SK-N-SH (cell line): ENCODE data around the gene RAB23. TPM values are rescaled to one million over a fixed set of nuclear protein-coding genes. Genes with fewer than 3 reads are reported as not detected.

Source experiments
- CTCF ChIA-PET: fragments of 300-600, 350-600 bp; formaldehyde crosslinking; extraction: SDS; loops from one replicate; lab custom pipeline; 2021; lab: Yijun Ruan, JAX
- POLR2A ChIA-PET: fragments of 350-600 bp; sonication (Branson Sonifier 250); formaldehyde crosslinking; extraction: SDS; loops from one replicate; lab custom pipeline; 2020; ENCODE audit warnings: antibody characterized with exemption, inconsistent platforms; lab: Yijun Ruan, JAX
- DNase-seq: peaks from one replicate; pipeline ENCODE4 v3.0.0; 2012
- H2AFZ ChIP-seq: fragments of 200-600 bp; sonication (generic); 2 replicates; pipeline ENCODE4 v1.8.1; 2016; ENCODE audit warnings: antibody characterized with exemption, mild to moderate bottlenecking, low read depth
- H3F3A ChIP-seq: fragments of 200-600 bp; sonication (generic); replicated peaks from 2 replicates; pipeline ENCODE3; 2016; ENCODE audit warnings: antibody characterized with exemption, mild to moderate bottlenecking; ENCODE audit not compliant: insufficient read depth
- H3K27ac ChIP-seq, 2 experiments: fragments of 200-500 bp in 1 of 2; fragments of 200-600 bp in 1 of 2; sonication (Bioruptor generic) in 1 of 2; sonication (generic), shearing (Covaris generic) in 1 of 2; 2 replicates each; pipeline versions ENCODE4 v1.5.1 to v1.6.1; 2014 to 2016; ENCODE audit warnings: low read depth in 2 of 2, inconsistent platforms in 1 of 2, low read length in 1 of 2, mild to moderate bottlenecking in 1 of 2, mixed read lengths in 1 of 2
- H3K27me3 ChIP-seq: fragments of 200-600 bp; sonication (generic), shearing (Covaris generic); 2 replicates; pipeline ENCODE4 v1.6.1; 2016; ENCODE audit warnings: mixed run types; ENCODE audit not compliant: insufficient read depth
- H3K36me3 ChIP-seq, 2 experiments: fragments of 200-500 bp in 1 of 2; fragments of 200-600 bp in 1 of 2; sonication (Bioruptor generic) in 1 of 2; sonication (generic) in 1 of 2; replicated peaks in 1 of 2; 2 replicates each; pipeline versions ENCODE3 to v1.5.1; 2014 to 2016; ENCODE audit warnings: low read length in 1 of 2, mild to moderate bottlenecking in 1 of 2; ENCODE audit not compliant: insufficient read depth in 2 of 2, control insufficient read depth in 1 of 2
- H3K4me1 ChIP-seq, 2 experiments: fragments of 200-500 bp in 1 of 2; fragments of 200-600 bp in 1 of 2; sonication (Bioruptor generic) in 1 of 2; sonication (generic), shearing (Covaris generic) in 1 of 2; 2 replicates each; pipeline versions ENCODE4 v1.5.1 to v1.6.1; 2014 to 2016; ENCODE audit warnings: low read depth in 1 of 2, low read length in 1 of 2, mixed run types in 1 of 2; ENCODE audit not compliant: insufficient read depth in 2 of 2, control insufficient read depth in 1 of 2
- H3K4me2 ChIP-seq: fragments of 200-600 bp; sonication (generic), shearing (Covaris generic); 2 replicates; pipeline ENCODE4 v1.6.1; 2017; ENCODE audit warnings: mixed run types
- H3K4me3 ChIP-seq, 2 experiments: fragments of 200-500 bp in 1 of 2; fragments of 200-600 bp in 1 of 2; sonication (Bioruptor generic) in 1 of 2; sonication (generic), shearing (Covaris generic) in 1 of 2; 2 replicates each; pipeline versions ENCODE4 v1.5.1 to v1.8.1; 2014 to 2016; ENCODE audit warnings: low read depth in 2 of 2, inconsistent platforms in 1 of 2, low read length in 1 of 2, mild to moderate bottlenecking in 1 of 2, mixed read lengths in 1 of 2, moderate library complexity in 1 of 2
- H3K79me2 ChIP-seq: fragments of 200-600 bp; sonication (generic); 2 replicates; pipeline ENCODE4 v1.8.1; 2017; ENCODE audit warnings: mild to moderate bottlenecking; ENCODE audit not compliant: insufficient read depth
- H3K9ac ChIP-seq: fragments of 200-600 bp; sonication (generic); 2 replicates; pipeline ENCODE4 v1.6.1; 2017; ENCODE audit warnings: mixed run types
- H3K9me2 ChIP-seq: fragments of 200-600 bp; sonication (generic); 2 replicates; pipeline ENCODE4 v1.6.1; 2017; ENCODE audit warnings: mixed run types
- H3K9me3 ChIP-seq: fragments of 200-600 bp; sonication (generic); 2 replicates; pipeline ENCODE4 v1.6.1; 2017; ENCODE audit warnings: mixed run types, mild to moderate bottlenecking, moderate library complexity
- H4K20me1 ChIP-seq: fragments of 200-600 bp; sonication (generic); 2 replicates; pipeline ENCODE4 v1.6.1; 2017; ENCODE audit warnings: mild to moderate bottlenecking, mixed run types; ENCODE audit not compliant: insufficient read depth
- EZH2phosphoT487 ChIP-seq: fragments of 200-600 bp; sonication (generic); IDR thresholded peaks from 2 replicates; pipeline ENCODE4 v1.6.1; 2017; ENCODE audit warnings: low read depth, mixed run types, mild to moderate bottlenecking, antibody characterized with exemption, moderate library complexity, borderline replicate concordance
- MEF2A ChIP-seq: IDR thresholded peaks from 2 replicates; pipeline ENCODE4 v1.4.0; 2012; ENCODE audit warnings: low read depth, borderline replicate concordance
- POLR2AphosphoS5 ChIP-seq: IDR thresholded peaks from 2 replicates; pipeline ENCODE4 v1.6.1; 2012; ENCODE audit warnings: low read depth, low read length
- RXRA ChIP-seq: IDR thresholded peaks from 2 replicates; pipeline ENCODE4 v1.4.0; 2012; ENCODE audit warnings: low read depth, mild to moderate bottlenecking, borderline replicate concordance
- TCF12 ChIP-seq: IDR thresholded peaks from 2 replicates; pipeline ENCODE4 v1.4.0; 2012
- TEAD4 ChIP-seq: IDR thresholded peaks from 2 replicates; pipeline ENCODE4 v1.4.0; 2012; ENCODE audit warnings: mild to moderate bottlenecking, borderline replicate concordance; ENCODE audit not compliant: insufficient read depth
- YY1 ChIP-seq: IDR thresholded peaks from 2 replicates; pipeline ENCODE4 v1.4.0; 2012; ENCODE audit warnings: low read depth, mild to moderate bottlenecking
- WGBS: methylation state at CpG from one replicate; pipeline ENCODE4 v1.1.6; 2017; ENCODE audit warnings: low lambda C conversion rate; 5-methylcytosine and 5-hydroxymethylcytosine counted together
- polyA plus RNA-seq, 3 experiments: library from polyadenylated mRNA; depleted of rRNA; stranded (reverse); fragments of >200 nt; gene quantifications; 2 replicates each; pipeline ENCODE4 v1.2.3, GENCODE V29; 2012
- TF ChIP-seq, protein P1 (sequence below): IDR thresholded peaks from 2 replicates; pipeline ENCODE4 v1.4.0; 2012; ENCODE audit warnings: low read depth, borderline replicate concordance
- TF ChIP-seq, protein P2 (sequence below): fragments of 150-350 bp; IDR thresholded peaks from 2 replicates; pipeline ENCODE4 v1.6.1; 2016; ENCODE audit warnings: mild to moderate bottlenecking, low read depth, low read length

Gene RAB23
- polyA plus RNA-seq, 1 of the 3 experiments (the other 2 are of a cell fraction) = 6.6 TPM

DNA sequence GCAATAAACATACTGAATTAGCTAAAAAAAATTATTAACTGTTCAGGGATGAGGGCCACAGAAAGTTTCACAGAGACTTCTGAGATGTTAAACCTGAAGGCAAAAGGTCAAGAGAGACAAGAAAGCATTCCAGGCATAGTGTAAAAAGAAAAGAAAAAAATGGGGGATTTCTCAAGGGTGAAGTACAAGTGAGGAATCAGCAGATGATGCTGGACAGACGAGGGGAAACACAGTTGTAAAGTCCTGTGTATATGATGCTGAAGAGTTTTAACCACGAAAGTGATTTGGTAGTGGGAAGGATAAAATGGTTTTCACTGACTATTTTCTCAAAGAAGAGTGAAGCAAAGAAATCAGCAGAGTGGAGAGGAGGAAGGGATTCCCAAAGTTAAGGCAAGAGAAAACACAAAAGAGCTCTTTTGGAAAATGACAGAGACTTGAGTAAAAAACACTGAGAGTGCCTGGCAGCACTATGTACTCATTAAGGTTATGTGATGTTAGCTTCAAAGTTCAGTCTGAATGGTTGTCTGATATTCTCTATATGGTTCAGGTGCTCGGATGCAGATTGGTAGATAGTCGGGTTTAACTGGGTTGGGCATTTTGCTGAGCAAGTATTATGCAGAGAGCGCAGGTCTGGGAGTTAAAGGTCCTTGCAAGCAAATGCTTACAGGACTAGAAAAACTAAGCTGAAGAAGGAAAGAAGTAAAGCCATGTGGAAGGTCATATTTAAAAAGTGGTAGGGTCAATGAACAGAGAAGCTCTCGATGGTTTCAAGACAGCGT is 16.4 kb downstream of the RAB23 start (continued):
- TF ChIP-seq, protein P1, sequence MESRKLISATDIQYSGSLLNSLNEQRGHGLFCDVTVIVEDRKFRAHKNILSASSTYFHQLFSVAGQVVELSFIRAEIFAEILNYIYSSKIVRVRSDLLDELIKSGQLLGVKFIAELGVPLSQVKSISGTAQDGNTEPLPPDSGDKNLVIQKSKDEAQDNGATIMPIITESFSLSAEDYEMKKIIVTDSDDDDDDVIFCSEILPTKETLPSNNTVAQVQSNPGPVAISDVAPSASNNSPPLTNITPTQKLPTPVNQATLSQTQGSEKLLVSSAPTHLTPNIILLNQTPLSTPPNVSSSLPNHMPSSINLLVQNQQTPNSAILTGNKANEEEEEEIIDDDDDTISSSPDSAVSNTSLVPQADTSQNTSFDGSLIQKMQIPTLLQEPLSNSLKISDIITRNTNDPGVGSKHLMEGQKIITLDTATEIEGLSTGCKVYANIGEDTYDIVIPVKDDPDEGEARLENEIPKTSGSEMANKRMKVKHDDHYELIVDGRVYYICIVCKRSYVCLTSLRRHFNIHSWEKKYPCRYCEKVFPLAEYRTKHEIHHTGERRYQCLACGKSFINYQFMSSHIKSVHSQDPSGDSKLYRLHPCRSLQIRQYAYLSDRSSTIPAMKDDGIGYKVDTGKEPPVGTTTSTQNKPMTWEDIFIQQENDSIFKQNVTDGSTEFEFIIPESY = no peak
- TF ChIP-seq TEAD4 = no peak
- no peak for TF ChIP-seq POLR2AphosphoS5
- TF ChIP-seq MEF2A = no peak
- TF ChIP-seq YY1 = no peak
- no peak for TF ChIP-seq EZH2phosphoT487
- TF ChIP-seq TCF12 = no peak

GRCh38 chr6:57201718-57202117 is 20.4 kb downstream of the RAB23 start:
- no peaks in the 10 kb centered on the region for H4K20me1 ChIP-seq
- no peaks in the 10 kb centered on the region for H3K27me3 ChIP-seq
- peaks cover 4 to 27% of the 10 kb centered on the region in 2 experiments for H3K36me3 ChIP-seq
- no peak overlapping the region for H2AFZ ChIP-seq
- no peaks in the 10 kb centered on the region for H3K9me3 ChIP-seq
- no peak overlapping the region for H3K9ac ChIP-seq
- 89% methylated on average over 1 of the region's 1 CpG for WGBS
- ChIA-PET CTCF (no interaction called here), POLR2A (no interaction called here)
- no peak overlapping the region for H3K27ac ChIP-seq
- DNase-seq = no peak
- TF ChIP-seq RXRA = no peak
- TF ChIP-seq, protein P2, sequence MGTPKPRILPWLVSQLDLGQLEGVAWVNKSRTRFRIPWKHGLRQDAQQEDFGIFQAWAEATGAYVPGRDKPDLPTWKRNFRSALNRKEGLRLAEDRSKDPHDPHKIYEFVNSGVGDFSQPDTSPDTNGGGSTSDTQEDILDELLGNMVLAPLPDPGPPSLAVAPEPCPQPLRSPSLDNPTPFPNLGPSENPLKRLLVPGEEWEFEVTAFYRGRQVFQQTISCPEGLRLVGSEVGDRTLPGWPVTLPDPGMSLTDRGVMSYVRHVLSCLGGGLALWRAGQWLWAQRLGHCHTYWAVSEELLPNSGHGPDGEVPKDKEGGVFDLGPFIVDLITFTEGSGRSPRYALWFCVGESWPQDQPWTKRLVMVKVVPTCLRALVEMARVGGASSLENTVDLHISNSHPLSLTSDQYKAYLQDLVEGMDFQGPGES = no peak
- no peak for TF ChIP-seq EZH2phosphoT487
- TF ChIP-seq TEAD4 = no peak
- TF ChIP-seq, protein P1 = no peak
- TF ChIP-seq, all 33 proteins: peak for 0
- Histone ChIP-seq H3K4me2 (no peak overlapping the region), H3K4me1 (peaks cover 0 to 3% of the 10 kb centered on the region in 2 experiments; a peak in 2 of 4 replicates), H3K79me2 (peaks cover 89% of the 10 kb centered on the region), H3K4me3 (no peak overlapping the region), H3K9me2 (no peaks in the 10 kb centered on the region; the same call in 1 of the 2 replicates), H3F3A (peaks cover 18% of the 10 kb centered on the region)
